Upper lobe of left lung (tissue), 4 donors: ENCODE data around the gene REM2.

ENCODE experiments used
- CTCF ChIP-seq, 6 experiments: fragments of 450-650 bp in 4 of 6; fragments of 200-600 bp in 2 of 6; sonication (generic) in 2 of 6; IDR thresholded peaks; one replicate each; pipeline ENCODE4 v1.5.1; 2016 to 2019; ENCODE audit warnings: antibody characterized with exemption in 6 of 6
- EP300 ChIP-seq, 4 donors: sonication (generic); formaldehyde crosslinking; IDR thresholded peaks; one replicate each; pipeline ENCODE4 v1.5.1; 2017; ENCODE audit warnings: antibody characterized with exemption in 4 of 4, control low read depth in 2 of 4
- POLR2A ChIP-seq, 4 donors: fragments of 450-650 bp; IDR thresholded peaks; one replicate each; pipeline ENCODE4 v1.5.1; 2016 to 2017; ENCODE audit warnings: antibody characterized with exemption in 4 of 4, mild to moderate bottlenecking in 2 of 4
- POLR2AphosphoS5 ChIP-seq, 2 donors: sonication (generic); formaldehyde crosslinking; IDR thresholded peaks; one replicate each; pipeline ENCODE4 v1.5.1; 2017; ENCODE audit warnings: antibody characterized with exemption in 2 of 2

GRCh38 chr14:22846811-22847307, 36.2 kb upstream of the REM2 start:
- TF ChIP-seq POLR2A (IDR thresholded peaks at IDR 0.05) (no peak), POLR2AphosphoS5 (IDR thresholded peaks at IDR 0.05) (no peak), CTCF (IDR thresholded peaks at IDR 0.05) (no peak), EP300 (IDR thresholded peaks at IDR 0.05) (no peak)
